NCI-H524 (cell line): ENCODE data around the gene BUD31.

Source experiments
- DNase-seq, 2 experiments: peaks; one replicate each; lab custom pipeline; 2025; lab: John Stamatoyannopoulos, UW

Gene BUD31

GRCh38 chr7:99433158-99433557 lies 24.4 kb downstream of the BUD31 start:
- DNase-seq, result no peak

DNA sequence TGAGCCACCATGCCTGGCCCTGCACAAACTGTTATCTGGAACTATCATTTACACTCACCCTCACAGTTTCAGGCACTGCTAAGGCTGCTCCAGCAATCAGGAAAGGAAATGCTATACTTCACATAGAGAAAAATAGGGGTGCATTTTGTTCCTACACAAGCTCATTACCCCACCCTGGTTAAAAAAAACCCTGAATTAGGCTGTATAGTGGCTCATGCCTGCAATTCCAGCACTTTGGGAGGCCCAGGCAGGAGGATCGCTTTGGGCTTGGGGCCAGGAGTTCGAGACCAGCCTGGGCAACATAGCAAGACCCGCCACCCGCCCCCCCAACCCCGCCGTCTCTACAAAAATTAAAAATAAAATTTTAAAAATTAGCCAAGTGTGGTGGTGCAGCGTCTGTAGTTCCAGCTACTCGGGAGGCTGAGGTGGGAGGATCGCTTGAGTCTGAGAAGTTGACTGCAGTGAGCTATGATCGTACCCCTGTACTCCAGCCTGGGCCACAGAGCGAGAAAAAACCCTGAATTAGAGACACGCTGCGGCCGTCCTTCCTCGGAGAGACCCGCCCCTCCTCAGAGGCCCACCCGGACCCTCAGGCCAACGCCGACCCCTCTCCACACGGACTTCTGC lies 29.3 kb downstream of the BUD31 start:
- no peak for DNase-seq

DNA sequence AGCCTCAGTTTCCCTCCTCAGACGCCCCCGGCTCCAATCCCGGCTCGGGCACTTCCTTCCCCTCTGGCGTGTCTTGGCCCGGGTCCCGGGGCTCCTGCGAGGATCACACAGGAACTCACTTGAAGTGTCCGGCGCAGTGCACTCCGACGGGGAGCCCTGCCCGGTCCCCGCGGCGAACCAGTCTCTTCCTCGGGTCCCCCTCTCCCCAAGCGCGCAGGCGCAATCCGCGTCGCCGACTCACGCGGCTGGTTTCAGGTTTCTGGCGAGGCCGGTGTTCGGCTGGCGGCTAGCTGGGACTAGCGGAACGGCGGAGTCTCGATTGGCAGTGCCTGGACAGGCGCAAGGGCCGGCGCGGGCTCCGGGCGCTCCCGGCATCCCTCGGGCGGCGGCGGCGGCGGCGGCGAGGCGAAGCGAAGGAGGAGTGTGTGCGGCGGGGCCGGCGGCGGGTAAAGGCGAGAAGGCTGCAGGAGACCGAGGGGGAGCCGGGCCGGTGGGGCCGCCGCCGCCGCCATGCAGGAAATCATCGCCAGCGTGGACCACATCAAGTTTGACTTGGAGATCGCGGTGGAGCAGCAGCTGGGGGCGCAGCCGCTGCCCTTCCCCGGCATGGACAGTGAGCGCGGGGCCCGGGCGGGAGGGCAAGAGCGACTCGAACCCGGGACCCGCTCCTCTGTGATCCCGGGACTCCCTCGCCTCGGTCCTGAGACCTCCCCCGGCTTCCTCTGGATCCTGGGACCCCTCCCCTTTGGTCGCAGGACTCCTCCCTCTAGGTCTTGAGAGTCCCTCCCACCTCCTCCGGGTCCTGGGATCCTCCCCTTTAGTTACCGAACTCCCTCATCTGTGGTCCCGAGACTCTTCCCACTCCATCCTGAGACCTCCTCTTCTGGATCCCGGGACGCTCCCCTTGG lies 30.1 kb downstream of the BUD31 start, which contains the start of the genes CPSF4 and PTCD1:
Gene CPSF4, plus strand, starts transcription at position 371 of the 908 bp plus-strand sequence. Its CDS starts 140 bp downstream, at position 511.
Gene PTCD1, minus strand, starts transcription at position 226 of the 908 bp plus-strand sequence. CDS start 3,556 bp downstream, outside the sequence.
- DNase-seq, result peak; percentile 89 to 91

GRCh38 chr7:99440195-99440594 lies 31.4 kb downstream of the BUD31 start:
- no peak for DNase-seq

DNA sequence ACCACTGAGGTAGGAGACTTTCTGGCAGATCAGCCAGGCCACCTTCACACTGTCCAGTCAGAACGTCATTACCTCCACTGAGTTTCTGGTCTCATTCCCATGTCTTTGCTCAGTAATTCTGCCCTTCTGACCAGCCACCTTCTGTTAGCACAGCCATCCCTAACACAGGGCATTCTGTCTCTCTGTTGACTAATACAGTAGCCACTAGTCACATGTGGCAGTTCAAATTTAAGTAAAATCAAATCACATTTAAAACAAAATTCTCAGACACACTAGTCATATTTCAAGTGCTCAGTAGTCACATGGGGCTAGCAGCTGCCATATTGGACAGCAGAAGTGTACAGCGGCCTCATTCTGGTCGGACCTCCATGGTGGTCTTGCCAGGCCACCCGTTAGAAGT lies 37.3 kb downstream of the BUD31 start:
- DNase-seq, result no peak

DNA sequence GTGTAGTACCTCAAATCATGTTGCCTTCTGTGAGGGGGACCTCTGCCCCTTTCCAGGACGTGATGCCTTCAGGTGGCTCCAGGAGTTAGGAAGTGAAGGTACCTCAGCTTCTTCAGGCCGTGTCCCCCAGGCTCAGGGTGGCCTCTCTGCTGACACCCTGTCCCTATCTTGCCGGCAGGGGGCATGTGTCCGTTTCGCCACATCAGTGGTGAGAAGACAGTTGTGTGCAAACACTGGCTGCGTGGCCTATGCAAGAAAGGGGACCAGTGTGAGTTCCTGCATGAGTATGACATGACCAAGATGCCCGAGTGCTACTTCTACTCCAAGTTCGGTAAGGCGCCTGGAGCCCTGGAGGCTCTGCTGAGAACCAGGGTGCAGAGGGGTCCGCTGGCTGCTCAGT lies 39.2 kb downstream of the BUD31 start:
- DNase-seq, result peak in 1 of 2 experiments; percentile 17

GRCh38 chr7:99448855-99449254 lies 40.1 kb downstream of the BUD31 start:
- no peak for DNase-seq

DNA sequence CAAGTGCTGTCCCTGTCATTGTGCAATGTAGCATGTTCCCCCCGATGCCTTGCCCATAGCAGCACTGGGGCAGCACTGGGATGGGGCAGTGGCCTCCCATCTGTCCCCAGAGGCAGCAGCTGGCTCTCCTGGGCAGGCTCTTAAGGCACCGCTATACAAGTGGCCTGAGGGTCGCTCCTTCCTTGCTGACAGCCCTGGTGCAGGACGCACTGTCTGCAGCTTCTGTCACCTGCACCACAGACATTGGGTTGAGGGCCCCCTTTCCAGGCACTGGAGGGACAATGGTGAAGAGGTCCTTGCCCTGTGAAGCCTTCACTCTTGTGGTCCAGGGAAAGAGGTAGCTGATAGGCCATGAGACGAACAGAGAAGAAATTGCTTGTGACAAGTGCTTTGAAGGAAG lies 40.6 kb downstream of the BUD31 start:
- DNase-seq, result no peak

DNA sequence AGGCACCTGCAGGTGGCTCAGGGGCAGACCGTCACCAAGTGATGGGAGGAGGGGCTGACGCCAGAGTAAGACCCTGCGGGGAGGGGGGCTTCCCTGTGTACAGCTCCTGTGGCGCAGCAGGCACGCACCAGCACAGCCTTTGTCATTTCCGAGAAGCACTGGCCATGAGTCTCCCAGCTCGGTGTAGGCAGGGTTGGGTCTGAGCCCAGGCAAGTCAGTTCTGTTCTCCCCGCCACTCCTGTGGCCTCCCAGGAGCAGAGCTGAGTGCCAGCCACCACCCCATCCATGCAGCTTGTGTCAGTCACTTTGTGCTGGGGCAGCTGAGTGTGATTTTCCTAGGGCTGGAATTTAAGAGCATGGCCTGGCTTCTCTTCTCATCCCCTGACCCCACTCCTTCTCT lies 43.2 kb downstream of the BUD31 start:
- DNase-seq, result no peak

GRCh38 chr7:99452541-99452940 lies 43.8 kb downstream of the BUD31 start:
- no peak for DNase-seq

DNA sequence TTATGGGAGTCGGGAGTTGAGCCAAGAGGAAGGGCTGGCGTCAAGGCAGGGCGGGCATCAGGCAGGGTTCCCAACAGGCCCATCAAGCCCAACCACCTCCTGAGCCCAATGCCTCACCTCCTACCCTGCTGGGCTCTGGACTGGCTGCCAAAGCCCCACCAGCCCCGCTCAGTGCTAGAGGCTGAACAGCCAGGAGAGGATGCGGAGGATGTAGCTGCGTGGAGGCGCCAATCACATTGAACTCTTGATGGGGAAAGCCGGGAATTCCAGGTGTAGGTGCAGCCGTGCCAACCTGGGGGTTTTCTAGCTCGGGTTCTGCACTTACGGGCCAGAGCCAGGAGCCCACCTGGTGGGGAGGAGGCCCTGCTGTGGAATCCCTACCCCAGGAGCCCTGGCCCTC lies 44.3 kb downstream of the BUD31 start:
- DNase-seq, result no peak

DNA sequence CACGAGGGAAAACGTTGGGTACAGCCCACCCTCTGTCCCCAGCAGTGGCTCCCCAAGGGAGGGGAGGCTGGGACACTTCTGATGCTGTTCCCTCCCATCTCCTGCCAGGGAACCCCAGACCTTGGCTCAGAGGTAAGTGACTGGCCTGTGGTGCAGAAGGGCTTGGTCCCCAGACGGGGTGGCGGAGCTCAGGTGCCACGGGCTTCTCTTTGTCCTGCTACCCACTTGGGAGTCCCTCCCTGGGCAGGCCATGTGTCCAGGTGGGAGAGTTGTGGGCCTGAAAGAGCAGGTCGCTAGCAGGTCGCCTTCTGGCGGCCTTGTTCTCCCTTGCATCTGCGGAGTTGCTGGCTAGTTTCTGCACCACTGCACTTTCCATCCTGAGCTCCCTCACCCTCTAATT lies 47.1 kb downstream of the BUD31 start:
- no peak for DNase-seq

DNA sequence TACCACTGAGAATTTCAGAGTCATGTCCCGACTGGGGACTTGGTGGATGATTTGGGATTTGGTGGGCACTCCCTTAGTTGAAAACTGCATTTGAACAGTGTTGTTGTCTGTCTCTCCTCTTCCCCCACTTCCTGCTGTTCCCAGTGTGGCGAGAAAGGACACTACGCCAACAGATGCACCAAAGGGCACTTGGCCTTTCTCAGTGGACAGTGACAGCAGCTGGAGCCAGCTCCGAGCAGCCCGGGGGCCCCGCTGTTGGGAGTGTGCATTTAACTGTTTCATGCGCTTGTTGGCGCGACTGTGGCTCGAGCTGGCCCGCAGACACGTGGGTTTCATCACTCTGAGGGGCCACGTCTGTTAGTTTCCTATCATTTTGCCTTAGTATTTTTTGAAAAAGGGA lies 47.5 kb downstream of the BUD31 start:
- DNase-seq, result no peak

DNA sequence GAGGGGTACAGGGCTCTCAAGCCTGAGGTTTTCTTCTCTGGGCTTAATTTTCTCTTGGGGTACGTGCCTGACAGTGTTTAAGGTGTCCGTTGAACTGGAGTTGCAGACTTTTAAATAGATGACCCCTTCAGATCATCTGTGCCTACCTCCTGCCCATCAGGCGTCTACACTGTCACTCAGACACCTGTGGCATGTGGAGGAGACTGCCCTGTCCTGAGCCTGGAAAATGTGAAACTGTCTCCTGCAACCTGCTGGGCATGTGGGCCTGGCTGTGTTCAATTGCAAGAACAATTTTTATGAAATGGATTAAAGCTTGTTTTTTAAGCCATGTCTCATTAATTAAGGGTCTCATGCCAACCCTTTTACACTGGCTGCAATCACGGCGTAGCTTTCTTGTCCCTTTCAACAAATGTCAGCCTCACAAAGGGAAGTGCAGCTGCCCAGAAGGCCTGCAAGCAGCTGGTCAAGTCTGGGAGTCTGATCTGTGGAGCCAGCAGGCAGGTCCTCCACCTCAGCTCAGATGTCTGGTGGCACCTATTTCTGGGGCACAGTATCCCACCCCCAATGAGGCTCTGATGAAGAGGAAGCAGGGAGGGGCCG lies 48.4 kb downstream of the BUD31 start:
- DNase-seq, result no peak

GRCh38 chr7:99457650-99458493 lies 49.1 kb downstream of the BUD31 start:
- no peak for DNase-seq

GRCh38 chr7:99459087-99459486 lies 50.3 kb downstream of the BUD31 start:
- no peak for DNase-seq

GRCh38 chr7:99460651-99461050 lies 51.9 kb downstream of the BUD31 start:
- DNase-seq, result no peak

DNA sequence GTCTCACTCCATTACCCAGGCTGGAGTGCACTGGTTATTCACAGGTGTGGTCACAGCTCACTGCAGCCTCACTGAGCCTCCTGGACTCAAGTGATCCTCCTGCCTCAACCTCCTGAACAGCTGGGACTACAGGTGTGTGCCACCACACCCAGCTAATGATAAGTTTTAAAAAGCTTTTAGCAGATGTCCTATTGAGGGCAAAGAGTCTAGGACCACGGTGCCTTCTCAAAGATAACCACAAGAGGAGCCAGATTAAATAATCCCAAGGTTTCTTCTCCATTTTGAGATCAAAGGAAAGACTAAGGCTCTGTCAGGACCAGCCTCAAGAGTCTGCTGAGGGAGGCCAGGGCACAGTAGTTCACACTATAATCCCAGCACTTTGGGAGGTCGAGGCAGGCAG lies 52.5 kb downstream of the BUD31 start:
- no peak for DNase-seq

DNA sequence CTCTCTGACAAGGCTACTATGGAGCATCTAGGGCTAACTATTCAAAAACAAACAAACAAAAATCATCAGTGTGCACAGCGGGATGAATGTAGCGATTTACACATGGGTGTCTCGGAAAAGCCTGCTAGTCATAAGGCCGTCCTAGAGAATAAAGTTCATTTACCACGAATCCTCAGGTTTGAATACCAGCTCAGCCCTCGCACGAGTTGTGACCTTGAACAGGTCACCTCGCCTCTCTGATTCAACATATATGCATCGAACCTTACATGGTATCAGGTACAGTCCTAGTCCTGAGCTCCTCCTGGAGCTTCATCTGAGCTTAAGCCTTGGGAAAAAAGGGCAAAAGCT lies 56.6 kb downstream of the BUD31 start:
- DNase-seq, result no peak

GRCh38 chr7:99468336-99468918 lies 59.7 kb downstream of the BUD31 start:
- DNase-seq, result no peak
